Adrenal gland (tissue), 5 donors: ENCODE results near the gene MAD1L1.

Experiments used
- POLR2A ChIP-seq, 2 donors: fragments of 450-650 bp; IDR thresholded peaks; one replicate each; pipeline ENCODE4 v1.6.1; 2017; ENCODE audit warnings: antibody characterized with exemption in 2 of 2, mild to moderate bottlenecking in 2 of 2, moderate library complexity in 1 of 2
- TF ChIP-seq, protein P1 (sequence below), 6 experiments: fragments of 450-650 bp in 4 of 6; fragments of 200-600 bp in 2 of 6; sonication (generic) in 1 of 6; IDR thresholded peaks; 1 replicate in 5 of 6; 2 replicates in 1 of 6; pipeline versions ENCODE4 v1.5.1 to v1.8.0; 2016 to 2021; ENCODE audit warnings: antibody characterized with exemption in 6 of 6, mild to moderate bottlenecking in 2 of 6, moderate library complexity in 1 of 6
- donor health status: DM: no; HTN: no; CAD: no.

DNA sequence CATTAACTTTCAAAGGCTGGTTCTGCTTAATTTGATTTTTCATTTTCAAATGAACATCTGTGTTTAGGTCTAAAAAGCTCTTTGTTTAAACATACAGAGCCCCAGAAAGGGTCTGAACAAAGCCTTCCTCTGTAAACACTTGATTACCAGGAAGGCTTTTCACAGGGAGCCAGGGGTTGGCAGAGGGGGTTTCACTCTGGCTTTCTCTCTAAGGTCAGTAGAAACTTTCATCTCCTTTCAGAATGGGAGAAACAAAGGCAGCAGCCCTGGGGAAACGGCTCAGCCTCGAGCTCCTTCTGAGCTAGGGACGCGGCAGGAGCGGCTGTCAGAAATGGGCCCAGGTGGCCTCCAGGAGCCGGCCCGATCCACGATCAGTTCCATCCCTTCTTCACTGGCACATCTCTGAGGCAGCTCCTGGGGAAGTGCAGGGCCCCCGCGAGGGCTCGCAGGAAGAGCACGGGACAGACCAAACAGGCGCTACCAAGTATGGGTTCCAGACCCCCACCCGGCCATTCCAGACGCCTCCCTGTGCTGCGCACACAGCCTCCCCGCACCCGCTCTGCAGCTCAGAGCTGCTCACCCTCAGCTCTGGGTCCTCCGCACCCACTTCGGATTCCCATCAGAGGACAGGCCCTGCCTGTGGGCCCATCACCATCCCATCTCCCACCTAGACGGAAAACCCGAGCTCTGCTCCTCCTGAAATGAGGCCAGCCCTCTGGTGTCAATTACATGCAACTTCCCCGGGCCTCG is 124.1 kb downstream of the MAD1L1 start:
- TF ChIP-seq, protein P1, sequence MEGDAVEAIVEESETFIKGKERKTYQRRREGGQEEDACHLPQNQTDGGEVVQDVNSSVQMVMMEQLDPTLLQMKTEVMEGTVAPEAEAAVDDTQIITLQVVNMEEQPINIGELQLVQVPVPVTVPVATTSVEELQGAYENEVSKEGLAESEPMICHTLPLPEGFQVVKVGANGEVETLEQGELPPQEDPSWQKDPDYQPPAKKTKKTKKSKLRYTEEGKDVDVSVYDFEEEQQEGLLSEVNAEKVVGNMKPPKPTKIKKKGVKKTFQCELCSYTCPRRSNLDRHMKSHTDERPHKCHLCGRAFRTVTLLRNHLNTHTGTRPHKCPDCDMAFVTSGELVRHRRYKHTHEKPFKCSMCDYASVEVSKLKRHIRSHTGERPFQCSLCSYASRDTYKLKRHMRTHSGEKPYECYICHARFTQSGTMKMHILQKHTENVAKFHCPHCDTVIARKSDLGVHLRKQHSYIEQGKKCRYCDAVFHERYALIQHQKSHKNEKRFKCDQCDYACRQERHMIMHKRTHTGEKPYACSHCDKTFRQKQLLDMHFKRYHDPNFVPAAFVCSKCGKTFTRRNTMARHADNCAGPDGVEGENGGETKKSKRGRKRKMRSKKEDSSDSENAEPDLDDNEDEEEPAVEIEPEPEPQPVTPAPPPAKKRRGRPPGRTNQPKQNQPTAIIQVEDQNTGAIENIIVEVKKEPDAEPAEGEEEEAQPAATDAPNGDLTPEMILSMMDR (IDR thresholded peaks at IDR 0.05) = no peak
- no peak for TF ChIP-seq POLR2A (IDR thresholded peaks at IDR 0.05)
